ENCODE results near the gene CSNK1G3.

- TF ChIP-seq CTCF (IDR thresholded peaks at IDR 0.05) (no peak), POLR2A (IDR thresholded peaks at IDR 0.05) (no peak)
Observed at GRCh38 chr5:123483446-123484077, 28.4 kb upstream of the CSNK1G3 start.
